Activated CD4-positive, alpha-beta T cell treated with anti-CD3 and anti-CD28 coated beads, Interleukin-2, amount 50 U/mL, for 4 hours (primary cell): ENCODE results near the gene CMKLR1.

ENCODE experiments used
- DNase-seq, 2 experiments: peaks; one replicate each; pipeline ENCODE4 v3.0.0-alpha.2; 2020

The CMKLR1 gene

DNA sequence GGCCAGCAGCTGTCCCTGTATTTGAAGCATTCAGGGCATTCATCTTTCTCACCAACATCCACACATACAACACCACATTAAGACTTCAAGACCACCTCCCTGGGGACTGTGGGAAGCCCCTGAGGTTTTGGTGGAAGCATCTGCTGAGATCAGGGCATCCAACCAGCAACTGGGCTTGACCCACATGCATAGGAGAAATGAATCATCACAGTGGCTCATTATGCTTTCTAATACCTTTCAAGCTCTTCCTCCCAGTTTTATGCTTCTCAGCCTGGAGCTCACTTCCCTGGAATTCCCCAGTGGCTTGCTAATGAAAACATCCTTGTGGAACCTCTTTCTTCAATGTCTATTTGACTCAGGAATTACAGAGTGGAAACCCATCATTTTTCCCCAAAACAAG, 21.4 kb upstream of the CMKLR1 start:
- DNase-seq: no peak

DNA sequence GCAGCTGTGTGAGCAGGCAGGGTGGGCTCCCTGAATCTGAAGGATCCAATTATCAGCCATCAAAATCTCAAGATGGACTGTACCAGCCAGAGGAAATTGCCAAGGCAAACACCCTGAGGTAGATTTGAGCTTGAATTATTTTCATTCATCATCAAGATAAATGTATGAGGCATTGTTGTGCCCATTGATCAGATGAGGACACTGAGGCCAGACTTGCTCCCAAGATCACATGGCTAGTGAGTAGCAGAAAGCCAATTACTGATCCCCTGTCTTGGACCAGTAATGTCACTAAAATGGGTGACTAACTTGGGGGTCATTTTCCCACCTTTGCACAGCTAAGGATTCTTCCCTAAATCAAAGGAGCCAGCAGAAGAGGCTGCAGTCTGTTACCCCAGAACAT, 20.9 kb upstream of the CMKLR1 start:
- no peak for DNase-seq

DNA sequence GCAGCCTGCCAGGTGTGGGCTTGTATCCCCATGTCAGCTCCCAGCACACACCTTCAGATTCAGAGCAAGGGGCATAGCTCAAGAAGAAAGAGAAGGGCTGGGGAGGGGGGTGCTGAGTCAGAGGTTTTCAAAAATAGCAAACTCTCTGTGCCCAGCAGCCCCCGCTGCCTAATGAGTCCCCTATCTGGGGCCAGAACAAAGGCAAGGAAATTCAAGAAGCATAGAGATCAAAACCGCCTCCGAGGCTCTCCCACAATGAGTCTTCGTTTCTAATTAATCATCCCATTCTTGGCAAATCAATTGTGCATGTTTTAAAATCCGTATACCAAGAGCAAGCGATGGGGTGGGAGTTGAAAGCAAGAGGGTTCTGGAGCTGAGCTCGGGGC, 19.5 kb upstream of the CMKLR1 start:
- no peak for DNase-seq

DNA sequence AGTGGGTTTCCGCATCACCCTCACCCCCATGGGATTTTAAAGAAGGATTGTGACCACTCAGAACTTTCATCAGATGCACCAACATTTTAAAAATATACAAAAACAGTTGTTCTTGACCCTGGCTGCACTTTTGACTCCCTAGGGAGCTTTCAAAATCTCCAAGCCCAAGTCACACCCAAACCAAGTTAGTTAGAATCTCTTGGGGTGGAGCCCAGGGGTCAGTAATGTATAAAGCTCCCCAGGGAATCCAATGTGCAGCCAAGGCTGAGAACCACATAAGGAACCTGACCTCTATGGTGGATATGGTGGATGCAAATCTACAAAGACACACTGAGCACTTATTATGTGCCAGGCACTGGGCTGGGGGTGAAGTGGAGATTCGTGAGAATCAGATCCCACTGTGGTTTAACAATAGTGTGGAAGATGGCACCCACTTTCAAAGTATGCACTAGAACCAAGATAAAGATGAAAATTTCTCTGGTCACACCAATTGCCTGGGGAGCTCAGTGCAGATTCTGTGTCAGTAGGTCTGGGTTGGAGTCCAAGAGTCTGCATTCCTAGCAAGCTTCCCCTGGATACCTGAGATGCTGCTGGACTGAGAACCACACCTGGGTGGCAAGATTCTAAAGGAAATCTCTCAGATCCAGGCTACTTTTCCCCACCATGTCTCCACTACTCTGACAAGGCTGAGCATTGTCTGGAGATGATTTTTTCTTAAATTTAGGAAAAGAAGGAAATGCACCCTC, 18.9 kb upstream of the CMKLR1 start:
- DNase-seq: no peak

DNA sequence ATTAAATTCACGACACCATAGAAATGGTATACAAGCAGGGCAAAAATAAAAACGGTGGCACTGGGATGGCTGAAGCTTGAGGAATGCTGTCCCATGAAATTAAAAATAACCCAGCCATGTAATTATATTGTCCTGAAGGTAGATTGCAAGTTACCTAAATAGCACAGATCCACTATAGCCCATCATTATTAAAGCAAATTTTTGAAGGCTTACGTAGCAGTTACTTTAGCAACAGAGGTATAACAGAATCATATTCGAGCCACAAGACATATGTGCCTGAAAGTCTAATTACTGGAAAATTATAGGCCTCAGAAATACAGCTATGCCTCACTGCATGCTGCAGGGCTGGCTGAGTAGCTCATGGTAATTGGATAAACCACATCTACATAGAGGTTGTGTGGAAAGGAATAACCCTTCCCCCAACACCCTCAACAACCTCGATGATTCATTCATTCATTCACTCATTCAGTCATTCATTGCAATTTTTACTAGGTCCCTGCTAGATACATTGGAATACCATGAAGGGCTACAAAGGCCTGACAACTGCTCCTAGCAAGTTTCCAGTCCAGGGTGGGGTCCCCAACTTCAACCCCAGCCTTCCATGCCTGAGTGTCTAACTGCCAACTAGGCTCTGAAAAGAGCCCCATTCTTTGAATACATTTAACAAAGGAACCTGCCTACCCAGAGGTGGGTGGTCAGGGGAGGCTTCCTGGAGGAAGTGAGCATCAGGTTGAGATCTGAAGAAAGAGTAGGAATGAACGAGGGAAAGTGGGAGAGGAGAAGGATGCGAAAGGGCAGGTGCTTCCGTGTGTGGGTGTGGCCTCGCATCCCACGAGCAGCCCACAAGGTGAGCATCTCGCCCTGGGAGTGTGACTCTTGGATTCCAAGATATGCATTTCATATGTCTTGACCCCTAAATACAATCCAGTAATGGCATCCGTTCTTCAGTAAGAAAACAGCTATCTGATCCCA, 18.0 kb upstream of the CMKLR1 start:
- no peak for DNase-seq

DNA sequence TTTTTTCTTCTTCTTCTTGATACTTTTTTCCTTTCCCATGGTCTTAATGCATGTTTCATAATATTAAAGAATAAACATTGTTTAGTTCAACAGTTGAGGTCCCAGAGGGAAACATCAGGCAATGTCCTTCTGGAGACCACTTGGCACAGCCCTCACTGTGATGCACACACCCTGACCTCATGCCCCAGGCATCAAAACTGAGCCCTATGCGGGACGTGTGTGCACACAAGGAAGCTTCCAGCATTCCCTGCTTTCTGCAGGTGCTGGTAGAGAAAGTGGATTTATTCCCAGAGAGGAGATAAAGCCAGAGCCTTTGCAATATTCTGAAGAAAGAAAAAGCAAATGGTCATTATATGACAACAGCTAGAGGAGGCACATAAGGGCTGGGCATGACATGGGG, 16.0 kb upstream of the CMKLR1 start:
- no peak for DNase-seq

DNA sequence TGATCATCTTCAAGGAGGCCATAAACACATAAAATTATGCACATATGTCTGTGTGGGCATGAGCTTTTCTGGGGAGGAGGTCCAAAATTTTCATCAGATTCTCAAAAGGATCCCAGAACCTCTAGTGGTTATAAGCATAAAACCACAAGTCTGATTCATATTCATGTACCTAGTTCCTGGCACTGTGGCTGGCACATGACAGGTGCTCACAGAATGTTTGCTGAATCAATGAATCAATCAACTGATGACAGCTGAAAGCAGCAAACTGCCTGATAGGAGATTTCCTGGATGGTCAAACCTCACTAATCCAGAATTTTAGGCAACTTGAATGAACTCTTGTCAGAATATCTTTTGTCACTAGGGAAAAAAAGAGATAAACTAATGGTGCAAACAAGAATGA, 13.5 kb upstream of the CMKLR1 start:
- DNase-seq: no peak

DNA sequence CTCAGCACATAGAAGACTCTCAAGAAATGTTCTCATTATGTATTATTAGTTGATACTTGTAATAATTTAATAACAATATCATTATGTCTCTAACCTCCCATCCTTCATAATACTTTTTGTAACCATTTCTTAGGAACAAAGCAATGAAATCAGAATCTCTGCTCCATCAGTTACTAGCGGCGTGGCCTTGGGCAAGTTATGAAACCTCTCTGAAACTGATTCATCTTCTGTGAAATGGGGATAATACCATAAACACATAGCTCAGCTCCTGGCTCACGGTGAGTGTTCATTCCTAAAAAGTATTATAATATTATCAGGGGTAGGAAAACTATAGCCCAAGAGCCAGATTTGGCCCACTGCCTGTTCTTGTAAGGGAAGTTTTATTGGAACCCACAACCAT, 11.4 kb upstream of the CMKLR1 start:
- DNase-seq: no peak

DNA sequence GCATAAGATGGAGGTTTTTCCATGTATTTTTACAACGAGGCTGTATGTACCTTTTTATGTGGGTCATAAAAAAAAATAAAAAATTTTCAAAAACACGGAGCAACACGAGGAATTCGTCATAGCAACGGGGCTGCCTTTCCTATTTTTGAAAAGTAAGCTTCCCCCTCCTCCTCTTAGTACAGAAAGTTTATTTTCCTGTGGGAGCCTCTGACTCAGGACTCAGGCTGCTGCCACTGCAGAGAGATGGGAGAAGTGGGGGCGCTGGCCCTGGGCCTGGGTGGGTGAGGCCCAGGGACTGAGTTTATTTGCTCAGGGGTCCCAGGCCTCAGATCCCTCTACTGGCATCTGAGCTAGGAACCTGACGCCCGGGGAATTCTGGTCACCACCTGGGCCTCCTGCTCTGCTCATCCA, 10.2 kb upstream of the CMKLR1 start:
- no peak for DNase-seq

DNA sequence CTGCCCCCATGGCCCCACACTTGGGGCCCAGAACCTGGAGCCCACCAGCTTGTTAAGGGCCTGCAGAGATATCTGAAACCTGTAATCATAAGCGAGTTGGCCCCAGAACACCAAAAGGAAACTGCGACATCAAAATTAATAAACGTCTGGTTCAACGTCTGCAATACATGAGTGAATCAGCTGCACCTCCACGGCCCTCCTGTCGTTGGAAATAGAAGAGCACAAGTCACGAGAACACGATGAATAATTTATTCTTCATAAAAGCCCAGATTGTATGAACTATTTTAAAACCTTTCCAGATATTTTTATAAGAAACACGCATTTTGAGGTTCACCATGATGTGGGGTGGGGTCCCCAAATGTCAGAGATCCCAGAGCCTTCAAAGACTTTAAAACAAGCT, 9.7 kb upstream of the CMKLR1 start:
- DNase-seq: no peak

DNA sequence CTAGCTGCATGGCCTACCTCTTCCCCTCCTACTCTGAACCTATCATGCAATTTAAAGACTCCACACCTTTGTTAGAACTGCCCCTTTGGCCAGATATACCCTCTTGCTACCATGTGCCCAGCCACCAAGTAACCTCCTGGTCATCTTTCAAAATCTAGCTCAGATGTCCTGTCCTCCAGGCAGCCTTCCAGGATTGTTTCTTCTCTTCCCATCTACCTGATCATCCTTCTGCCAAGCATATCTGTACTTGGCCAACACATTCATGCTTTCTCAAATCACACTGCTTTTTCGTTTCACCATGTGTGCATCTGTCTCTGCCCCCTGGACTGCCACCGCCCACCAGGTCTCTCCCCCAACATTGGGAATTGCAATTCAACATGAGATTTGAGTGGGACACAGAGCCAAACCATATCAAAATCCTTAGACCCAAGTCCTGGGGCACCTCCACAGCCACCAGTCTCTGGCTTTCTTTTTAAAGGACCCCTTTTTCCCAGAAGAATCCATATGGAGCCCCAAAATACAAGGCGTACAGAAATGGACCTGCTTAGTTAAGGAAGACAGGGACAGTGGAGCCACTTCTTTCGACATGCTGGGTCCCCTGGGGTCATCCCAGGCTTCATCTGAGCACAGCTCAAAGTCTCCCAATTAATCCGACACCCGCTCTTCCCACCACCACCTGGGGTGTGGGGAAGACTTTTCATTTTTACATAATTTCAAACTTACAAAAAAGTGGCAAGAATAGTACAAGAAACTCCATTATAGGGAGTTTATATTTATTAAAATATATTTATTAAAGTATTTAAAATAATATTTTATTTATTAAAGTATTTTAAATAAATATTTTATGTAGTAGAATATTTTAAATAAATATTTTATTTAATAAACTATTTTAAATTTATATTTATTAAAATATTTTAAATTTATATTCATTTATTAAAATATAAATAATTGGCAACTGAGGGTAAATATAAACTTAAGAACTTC, 7.9 kb upstream of the CMKLR1 start:
- DNase-seq: no peak

DNA sequence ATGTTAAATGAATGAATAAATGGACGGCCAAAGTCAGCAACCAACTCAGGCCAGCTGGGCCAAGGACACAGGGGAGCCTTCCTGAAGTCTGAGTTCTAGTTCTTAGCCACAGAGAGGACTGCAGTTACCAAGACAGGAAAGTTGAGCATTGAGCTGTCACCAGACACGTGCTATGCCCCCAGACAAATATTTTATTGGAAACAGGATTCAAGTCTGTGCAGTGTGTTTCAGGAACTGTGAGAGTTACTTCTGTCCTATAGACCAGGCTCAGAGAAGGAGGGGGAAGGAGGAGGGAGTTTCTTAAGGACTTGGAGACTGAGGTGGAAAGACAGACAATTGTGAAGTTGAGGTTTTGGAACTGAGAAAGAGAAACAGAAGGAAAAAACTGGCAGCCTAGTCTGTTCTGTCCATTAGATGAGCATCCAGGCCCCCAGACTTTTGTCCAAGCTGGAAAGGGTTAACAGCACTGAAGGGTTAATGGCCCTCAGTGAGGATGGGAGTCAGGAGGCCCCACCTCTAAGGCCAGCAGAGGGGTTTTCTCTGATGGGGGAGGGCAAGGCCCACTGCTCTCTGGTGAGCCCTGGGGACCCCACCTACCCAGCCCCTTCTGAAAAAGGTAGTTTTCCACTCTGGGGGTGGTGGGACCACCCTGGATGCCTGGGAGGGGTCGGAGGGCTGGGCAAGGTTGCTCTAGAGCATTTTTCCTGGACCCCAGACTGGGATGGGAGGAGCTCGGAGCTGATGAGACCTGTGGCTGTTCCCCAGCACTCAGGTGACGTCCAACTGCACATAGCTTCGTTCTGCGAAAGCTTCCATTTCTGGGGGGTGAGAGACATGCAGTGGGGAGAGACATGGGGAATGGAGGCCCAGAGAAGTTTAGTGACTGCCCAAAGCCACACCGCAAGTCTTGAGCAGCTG, 6.9 kb upstream of the CMKLR1 start:
- no peak for DNase-seq

DNA sequence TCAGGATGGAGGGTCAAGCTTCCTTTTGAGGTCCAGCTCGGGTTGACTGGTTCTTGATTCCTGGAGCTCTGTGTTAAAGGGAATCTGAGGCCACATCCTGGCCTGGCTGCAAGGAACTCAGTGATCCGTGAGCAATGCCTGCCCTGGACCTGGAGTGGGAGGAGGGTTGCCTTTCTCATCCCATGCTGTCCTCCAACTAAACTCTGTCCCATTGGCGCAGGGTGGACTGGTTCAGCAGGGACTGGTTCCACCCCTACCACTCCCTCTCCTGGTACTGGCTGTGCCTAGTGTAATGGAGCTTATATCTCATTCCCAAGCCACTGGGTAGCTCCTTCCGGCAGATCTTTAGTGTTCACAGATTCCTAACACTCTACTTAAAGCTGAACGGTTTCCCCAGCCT, 3.9 kb upstream of the CMKLR1 start:
- no peak for DNase-seq

DNA sequence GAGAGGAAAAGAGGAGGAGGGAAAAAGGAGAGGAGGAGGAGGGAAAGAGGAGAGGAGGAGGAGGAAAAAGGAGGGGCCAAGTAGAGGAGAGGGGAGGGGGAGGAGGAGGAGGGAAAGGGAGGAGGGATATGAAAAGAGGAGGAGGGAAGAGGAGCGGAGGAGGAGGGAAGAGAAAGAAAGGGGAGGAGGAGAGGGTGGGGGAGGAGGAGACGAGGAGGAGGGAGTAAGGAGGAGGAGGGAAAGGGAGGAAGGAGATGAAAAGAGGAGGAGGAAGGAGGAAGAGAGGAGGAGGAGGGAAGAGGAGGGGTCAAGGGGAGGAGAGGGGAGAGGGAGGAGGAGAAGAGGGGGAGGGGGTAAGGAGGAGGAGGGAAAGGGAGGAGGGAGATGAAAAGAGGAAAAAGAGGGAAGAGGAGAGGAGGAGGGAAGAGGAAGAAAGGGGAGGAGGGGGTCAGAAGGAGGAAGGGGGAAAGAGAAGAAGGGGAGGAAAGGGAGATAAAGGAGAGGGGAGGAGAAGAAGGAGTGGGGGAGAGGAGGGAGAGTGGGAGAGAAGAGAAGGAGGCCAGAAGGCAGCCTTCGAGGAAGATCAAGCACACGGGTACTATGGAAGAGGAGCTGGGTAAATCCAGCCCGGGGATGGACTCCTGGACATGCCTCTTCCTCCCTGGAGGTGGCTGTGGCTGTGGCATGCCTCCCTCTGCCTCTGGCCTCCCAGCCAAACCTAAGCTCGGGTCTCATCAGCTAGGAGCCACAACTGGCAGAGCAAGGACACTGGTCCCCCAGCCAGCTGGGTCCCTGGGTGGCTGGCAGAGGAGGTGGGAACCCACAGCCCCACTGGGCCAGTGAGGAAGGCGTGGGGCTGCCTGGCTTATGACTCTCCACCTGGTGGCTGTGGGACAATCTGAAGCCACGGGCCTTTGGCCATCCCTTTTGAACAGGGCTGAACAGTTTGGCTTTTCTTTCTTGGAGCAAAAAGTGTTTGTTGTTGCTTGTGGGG, 3.0 kb upstream of the CMKLR1 start:
- no peak for DNase-seq

DNA sequence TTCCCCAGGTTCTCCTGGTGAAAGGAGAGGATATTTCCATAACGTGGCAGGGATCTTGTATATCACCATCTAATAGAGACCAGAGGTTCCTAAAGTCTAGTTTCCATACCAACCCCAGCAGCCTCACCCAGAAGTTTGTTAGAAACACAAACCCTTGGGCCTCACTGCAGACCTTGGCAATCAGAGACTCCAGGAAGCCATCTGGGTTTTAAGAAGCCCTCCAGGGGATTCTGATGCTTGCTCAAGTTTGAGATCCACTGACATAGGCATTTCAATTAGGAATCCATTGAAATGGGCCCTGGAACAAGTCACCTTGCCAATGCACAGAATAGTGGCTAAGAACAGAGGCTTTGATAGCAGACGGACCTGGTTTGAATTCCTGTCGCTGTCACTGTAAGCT, 2.2 kb upstream of the CMKLR1 start:
- DNase-seq: no peak

DNA sequence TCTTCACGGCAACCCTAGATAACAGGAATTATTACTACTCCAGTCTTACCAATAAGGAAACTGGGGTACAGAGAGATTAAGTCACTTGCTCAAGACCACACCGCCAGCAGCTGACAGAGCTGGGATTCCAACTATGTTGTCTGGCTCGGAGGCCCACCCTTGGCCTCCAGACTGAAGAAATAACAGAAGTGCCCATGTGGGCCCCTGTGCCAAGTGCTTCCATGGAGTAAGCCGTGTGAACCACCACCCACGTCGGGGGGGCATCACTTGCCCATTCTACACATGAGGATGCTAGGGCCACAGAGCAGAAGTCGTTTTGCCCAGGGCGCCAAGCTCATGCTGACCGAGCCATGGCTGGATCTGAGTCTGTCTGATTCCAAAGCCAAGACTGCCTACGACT, 926 bp upstream of the CMKLR1 start:
- no peak for DNase-seq

DNA sequence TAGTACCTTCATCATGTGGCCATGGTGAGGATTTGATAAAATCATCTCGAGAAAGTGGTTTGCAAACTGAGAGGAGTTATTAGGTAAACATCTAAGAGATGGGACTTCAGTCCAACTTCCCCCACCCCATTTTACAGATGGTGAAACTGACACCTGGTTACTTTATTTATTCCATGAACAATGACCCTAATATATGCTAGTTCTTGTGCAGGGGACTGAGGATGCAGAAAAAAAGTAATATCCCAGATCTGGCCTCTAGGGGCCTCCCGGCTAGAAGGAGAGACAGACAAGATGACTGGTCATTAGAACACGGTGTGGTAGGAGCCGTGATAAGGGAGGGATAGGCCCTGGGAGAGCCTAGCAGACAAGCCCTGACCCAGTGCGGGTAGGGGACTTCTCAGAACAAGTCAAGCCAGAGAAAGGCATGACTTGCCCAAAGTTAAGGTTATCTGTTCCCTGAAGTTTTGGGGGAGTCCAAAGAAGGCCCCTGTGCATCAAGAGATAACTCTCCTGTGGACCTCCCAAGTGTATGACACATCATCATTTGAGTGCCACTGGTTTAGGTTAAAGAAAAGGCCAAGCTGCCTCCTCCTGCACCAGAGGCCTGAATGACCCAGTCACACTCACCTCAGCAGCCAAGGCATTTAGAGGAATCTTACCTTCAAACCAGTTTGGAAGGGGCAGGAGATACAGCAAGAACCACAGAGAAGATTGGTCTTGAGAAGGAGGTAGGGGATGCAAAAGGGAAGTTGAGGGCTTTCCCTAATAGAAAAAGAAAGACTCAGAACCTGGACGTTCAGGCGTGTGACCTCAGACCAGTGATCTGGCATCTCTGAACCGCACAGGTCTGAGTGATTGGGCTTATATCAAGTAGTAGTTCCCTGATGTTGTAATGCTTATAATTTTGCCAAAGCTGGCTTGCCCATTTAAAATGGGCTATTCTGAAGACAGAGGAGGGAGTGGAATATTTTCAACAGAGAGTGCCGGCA, 1.6 kb downstream of the CMKLR1 start:
- DNase-seq: no peak

DNA sequence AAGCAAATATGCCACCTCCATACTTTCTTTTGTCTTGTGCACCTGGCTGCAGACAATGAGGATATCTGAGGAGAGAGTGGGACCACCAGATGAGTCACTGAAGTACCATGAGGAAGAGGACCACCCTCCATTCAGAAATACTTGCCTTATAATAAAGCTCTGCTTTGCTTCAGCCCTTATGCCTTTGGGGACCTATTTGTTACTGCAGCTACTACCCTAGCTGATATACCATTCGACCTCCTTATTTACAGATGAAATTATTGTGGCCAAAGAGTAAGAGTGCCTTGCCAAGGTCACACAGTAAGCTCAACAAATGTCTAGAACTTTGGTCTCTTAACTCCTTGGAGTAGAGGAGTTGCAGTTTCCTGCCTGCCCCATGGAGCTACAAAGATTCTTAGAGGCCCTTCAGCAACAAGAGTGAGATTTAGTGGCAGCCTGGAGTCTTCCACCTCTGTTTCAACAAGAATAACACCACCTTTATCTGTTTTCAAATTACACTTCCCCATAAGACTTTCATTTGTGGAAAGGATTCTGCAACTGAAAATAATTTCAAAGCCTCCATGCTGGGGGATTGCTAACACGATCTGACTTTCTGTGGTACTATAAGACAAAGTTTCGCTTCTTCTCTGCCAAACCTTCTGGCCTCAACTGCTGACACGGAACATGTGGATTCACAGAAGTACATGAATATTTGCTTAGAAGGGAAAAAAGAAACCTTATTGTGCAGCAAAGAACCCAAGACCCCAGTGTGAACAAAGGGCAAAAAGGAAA, 3.6 kb downstream of the CMKLR1 start:
- DNase-seq: no peak
